WTC11 (cell line): ENCODE measurements around the gene TNFAIP2.

Experiments
- ATF3 ChIP-seq: sonication (generic); formaldehyde crosslinking; conservative IDR thresholded peaks from 2 replicates; pipeline ENCODE4 v1.8.1; 2022; ENCODE audit warnings: mild to moderate bottlenecking, missing genetic modification reagents
- GABPB1 ChIP-seq: sonication (generic); formaldehyde crosslinking; IDR thresholded peaks from 2 replicates; pipeline ENCODE4 v1.8.1; 2023; ENCODE audit warnings: mild to moderate bottlenecking, missing genetic modification reagents
- IRF2 ChIP-seq: sonication (generic); formaldehyde crosslinking; IDR thresholded peaks from 2 replicates; pipeline ENCODE4 v1.8.0; 2022; ENCODE audit warnings: low read depth, missing genetic modification reagents, borderline replicate concordance
- JUN ChIP-seq: sonication (generic); formaldehyde crosslinking; IDR thresholded peaks from 2 replicates; pipeline ENCODE4 v1.8.0; 2023; ENCODE audit warnings: mild to moderate bottlenecking, missing genetic modification reagents
- NR3C1 ChIP-seq: sonication (generic); formaldehyde crosslinking; conservative IDR thresholded peaks from 2 replicates; pipeline ENCODE4 v1.8.1; 2023; ENCODE audit warnings: low read depth, mild to moderate bottlenecking, missing genetic modification reagents
- TP53 ChIP-seq: sonication (generic); formaldehyde crosslinking; IDR thresholded peaks from 2 replicates; pipeline ENCODE4 v1.8.1; 2023; ENCODE audit warnings: mild to moderate bottlenecking, missing genetic modification reagents
- TF ChIP-seq, protein P1 (sequence below): fragments of 200-600 bp; IDR thresholded peaks from 2 replicates; pipeline ENCODE4 v1.8.0; 2022; ENCODE audit warnings: antibody characterized with exemption
- TF ChIP-seq, protein P2 (sequence below): sonication (generic); formaldehyde crosslinking; IDR thresholded peaks from 2 replicates; pipeline ENCODE4 v1.8.1; 2023; ENCODE audit warnings: mild to moderate bottlenecking, moderate library complexity, missing genetic modification reagents

DNA sequence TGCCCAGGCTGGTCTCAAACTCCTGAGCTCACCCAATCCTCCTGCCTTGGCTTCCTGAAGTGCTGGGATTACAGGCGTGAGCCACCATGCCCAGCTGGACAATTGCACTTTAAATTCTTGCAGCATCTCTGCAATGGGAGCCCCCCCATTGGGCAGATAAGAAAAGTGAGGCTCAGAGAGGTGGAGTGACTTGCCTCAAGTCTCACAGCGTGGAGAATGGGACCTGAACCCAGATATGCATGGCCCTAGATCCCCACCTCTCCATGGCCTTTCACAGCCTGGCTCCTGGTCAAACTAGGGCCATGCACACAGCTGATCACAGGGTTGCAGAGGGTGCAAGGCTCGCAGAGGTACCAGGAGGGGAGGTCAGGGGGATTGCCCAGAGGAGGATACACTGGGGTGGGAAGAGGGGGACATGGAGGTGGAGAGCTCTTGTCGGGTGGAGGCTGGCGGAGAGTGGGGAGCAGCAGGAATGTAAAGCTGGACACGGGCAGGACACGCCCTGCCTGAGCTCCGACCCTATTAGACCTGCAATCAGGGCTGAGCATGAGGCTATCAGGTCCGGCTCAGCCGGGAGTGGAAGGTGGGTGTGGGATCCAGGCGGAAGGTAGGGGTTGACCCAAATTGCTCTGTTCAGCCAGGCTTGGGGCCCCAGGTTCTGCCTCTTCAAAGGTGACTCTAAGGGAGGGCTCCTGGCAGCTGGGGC is 21.9 kb upstream of the TNFAIP2 start:
- TF ChIP-seq GABPB1 (no peak), JUN (CRISPR knock-in tag) (no peak), ATF3 (CRISPR knock-in tag) (no peak), IRF2 (no peak), NR3C1 (CRISPR knock-in tag) (no peak), TP53 (no peak)
- TF ChIP-seq, protein P1, sequence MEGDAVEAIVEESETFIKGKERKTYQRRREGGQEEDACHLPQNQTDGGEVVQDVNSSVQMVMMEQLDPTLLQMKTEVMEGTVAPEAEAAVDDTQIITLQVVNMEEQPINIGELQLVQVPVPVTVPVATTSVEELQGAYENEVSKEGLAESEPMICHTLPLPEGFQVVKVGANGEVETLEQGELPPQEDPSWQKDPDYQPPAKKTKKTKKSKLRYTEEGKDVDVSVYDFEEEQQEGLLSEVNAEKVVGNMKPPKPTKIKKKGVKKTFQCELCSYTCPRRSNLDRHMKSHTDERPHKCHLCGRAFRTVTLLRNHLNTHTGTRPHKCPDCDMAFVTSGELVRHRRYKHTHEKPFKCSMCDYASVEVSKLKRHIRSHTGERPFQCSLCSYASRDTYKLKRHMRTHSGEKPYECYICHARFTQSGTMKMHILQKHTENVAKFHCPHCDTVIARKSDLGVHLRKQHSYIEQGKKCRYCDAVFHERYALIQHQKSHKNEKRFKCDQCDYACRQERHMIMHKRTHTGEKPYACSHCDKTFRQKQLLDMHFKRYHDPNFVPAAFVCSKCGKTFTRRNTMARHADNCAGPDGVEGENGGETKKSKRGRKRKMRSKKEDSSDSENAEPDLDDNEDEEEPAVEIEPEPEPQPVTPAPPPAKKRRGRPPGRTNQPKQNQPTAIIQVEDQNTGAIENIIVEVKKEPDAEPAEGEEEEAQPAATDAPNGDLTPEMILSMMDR: no peak
- TF ChIP-seq, protein P2, sequence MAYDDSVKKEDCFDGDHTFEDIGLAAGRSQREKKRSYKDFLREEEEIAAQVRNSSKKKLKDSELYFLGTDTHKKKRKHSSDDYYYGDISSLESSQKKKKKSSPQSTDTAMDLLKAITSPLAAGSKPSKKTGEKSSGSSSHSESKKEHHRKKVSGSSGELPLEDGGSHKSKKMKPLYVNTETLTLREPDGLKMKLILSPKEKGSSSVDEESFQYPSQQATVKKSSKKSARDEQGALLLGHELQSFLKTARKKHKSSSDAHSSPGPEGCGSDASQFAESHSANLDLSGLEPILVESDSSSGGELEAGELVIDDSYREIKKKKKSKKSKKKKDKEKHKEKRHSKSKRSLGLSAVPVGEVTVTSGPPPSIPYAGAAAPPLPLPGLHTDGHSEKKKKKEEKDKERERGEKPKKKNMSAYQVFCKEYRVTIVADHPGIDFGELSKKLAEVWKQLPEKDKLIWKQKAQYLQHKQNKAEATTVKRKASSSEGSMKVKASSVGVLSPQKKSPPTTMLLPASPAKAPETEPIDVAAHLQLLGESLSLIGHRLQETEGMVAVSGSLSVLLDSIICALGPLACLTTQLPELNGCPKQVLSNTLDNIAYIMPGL: no peak
